ENCODE measurements around the gene SRPX.

SRPX gene

GRCh38 chrX:38220415-38221390, at the start of gene SRPX:
Gene SRPX (minus strand): TSS chrX:38220871. CDS start chrX:38220792, 79 bp downstream.
- DNase-seq: no peak

GRCh38 chrX:38268011-38268410, 47.3 kb upstream of the SRPX start:
- DNase-seq: no peak

GRCh38 chrX:38262715-38263620, 42.3 kb upstream of the SRPX start:
- no peak for DNase-seq

GRCh38 chrX:38260231-38260630, 39.6 kb upstream of the SRPX start:
- DNase-seq: no peak

- no peak for DNase-seq
Observed at GRCh38 chrX:38256019-38256418, 35.3 kb upstream of the SRPX start.

- no peak for DNase-seq
Observed at GRCh38 chrX:38249965-38250364, 29.3 kb upstream of the SRPX start.

GRCh38 chrX:38247051-38247450, 26.4 kb upstream of the SRPX start:
- no peak for DNase-seq

GRCh38 chrX:38240541-38240940, 19.9 kb upstream of the SRPX start:
- DNase-seq: no peak

- no peak for DNase-seq
Observed at GRCh38 chrX:38236901-38237615, 16.4 kb upstream of the SRPX start.

- no peak for DNase-seq
Observed at GRCh38 chrX:38233891-38234667, 13.4 kb upstream of the SRPX start.

GRCh38 chrX:38232079-38232686, 11.5 kb upstream of the SRPX start:
- DNase-seq: no peak

- DNase-seq: no peak
Observed at GRCh38 chrX:38225093-38225492, 4.4 kb upstream of the SRPX start.

GRCh38 chrX:38224160-38224559, 3.5 kb upstream of the SRPX start:
- DNase-seq: no peak

- no peak for DNase-seq
Observed at GRCh38 chrX:38221391-38221929, 789 bp upstream of the SRPX start.

GRCh38 chrX:38220024-38220414, 652 bp downstream of the SRPX start:
- no peak for DNase-seq

GRCh38 chrX:38216642-38217041, 4.0 kb downstream of the SRPX start:
- no peak for DNase-seq

- no peak for DNase-seq
Observed at GRCh38 chrX:38214551-38215531, 5.8 kb downstream of the SRPX start.

GRCh38 chrX:38214044-38214443, 6.6 kb downstream of the SRPX start:
- no peak for DNase-seq

GRCh38 chrX:38211891-38212635, 8.6 kb downstream of the SRPX start:
- DNase-seq: no peak
